Activated naive CD4-positive, alpha-beta T cell treated with anti-CD3 and anti-CD28 coated beads, Interleukin-2, amount 10 ng/mL, durations not matched to agents 7 days and 5 days (primary cell): Measurements from ENCODE around the gene RMP24.

ENCODE experiments used
- CTCF ChIA-PET: fragments of 350-600 bp; sonication (Branson Sonifier 250); formaldehyde crosslinking; loops from one replicate; lab custom pipeline; 2021; ENCODE audit warnings: antibody characterized with exemption; lab: Charles Lee
- DNase-seq: peaks from one replicate; pipeline ENCODE4 v3.0.0-alpha.2; 2020
- H3K27ac Mint-ChIP-seq: one replicate; pipeline ENCODE4 v1.8.0; 2021; ENCODE audit warnings: mild to moderate bottlenecking, moderate library complexity, mixed read lengths
- H3K27me3 Mint-ChIP-seq: one replicate; pipeline ENCODE4 v1.8.0; 2021; ENCODE audit warnings: mild to moderate bottlenecking, mixed read lengths
- H3K36me3 Mint-ChIP-seq: one replicate; pipeline ENCODE4 v1.8.0; 2021; ENCODE audit warnings: mixed read lengths
- H3K4me1 Mint-ChIP-seq: one replicate; pipeline ENCODE4 v1.8.0; 2021; ENCODE audit warnings: mixed read lengths
- H3K4me3 Mint-ChIP-seq: one replicate; pipeline ENCODE4 v1.8.0; 2021; ENCODE audit warnings: mild to moderate bottlenecking, moderate library complexity, mixed read lengths
- H3K9me3 Mint-ChIP-seq: one replicate; pipeline ENCODE4 v1.8.0; 2021; ENCODE audit warnings: mixed read lengths

RMP24 gene

DNA sequence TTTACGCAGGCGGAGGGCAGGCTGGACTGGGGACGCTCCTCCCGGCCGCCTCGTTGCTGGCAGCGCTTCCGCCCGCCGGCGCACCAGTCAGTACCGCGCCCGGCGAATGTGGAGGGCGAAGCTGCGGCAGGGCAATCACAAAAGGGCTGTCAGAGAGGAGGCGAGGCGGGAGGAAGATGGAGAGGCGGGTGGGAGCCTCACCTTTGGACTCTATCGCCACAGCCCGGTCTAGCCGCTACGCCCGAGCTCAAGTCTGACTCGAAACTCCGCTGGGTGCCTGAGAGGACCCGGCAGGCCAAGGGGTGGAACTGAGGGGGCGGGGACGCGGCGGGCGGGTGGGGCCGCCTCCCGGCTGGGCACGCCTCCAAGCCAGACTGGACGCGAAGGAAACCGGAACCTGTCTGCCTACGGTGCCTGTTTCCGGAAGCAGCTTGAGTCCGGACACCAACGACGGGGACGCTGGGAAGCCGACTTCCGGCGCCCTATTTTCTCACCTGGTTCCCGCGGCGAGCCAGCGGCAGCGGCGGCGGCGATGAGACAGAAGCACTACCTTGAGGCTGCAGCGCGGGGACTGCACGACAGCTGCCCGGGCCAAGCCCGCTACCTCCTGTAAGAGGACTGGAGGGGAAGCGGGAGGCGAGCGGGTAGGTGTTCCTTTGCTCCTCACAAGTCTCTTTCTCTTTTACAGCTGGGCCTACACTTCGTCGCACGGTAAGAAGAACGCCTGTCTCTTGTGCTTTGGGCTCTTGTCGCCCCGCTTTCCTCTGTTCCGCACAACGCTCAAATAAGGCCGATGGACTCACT is at the start of gene RMP24:
TSS of gene RMP24 (plus strand) at position 483 of the 804 bp plus-strand sequence.
- Mint-ChIP-seq H3K4me3 (peak within 1 kb of the TSS; percentile 97), H3K4me1 (peaks cover 63% of the 10 kb centered on the region)

DNA sequence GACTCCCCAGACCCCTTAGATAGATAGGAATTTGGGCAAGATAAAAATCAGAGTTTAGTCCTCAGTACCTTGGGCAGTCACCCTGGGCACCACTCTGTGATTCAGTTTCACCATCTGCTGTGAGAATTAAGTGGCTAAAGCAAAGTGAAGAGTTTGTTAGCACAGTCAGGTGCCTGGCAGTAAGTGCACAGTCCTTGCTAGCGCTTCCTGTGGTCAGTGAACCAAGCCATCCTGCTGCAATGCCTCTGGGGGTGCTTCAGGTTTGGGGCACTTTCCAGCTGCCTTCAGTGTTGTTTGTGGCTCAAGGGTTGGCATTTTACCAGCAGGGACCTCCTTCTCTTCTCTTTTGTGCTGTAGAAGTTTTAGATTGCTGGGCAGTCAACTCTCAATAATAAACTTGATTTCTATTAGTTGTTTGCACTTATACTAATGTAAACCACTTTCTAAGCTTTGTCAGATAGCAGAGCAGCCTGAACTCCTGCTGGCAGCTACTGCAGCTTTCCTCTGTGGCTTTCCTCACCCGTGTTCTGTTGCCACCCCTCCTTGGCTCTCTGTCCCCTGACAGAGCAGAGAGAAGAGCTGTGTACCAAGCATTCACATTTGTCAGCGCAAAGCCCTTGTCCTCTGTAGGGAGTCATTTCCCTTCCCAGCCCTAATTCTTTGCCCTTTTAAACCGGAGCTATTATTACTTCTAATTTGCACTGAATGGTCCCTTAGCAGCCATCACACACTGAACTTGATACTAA is 48.4 kb upstream of the RMP24 start:
- Mint-ChIP-seq H3K27me3 (peaks cover 21% of the 10 kb centered on the region), H3K27ac (no peak overlapping the region), H3K36me3 (no peaks in the 10 kb centered on the region), H3K9me3 (no peaks in the 10 kb centered on the region), H3K4me1 (no peaks in the 10 kb centered on the region), H3K4me3 (no peak overlapping the region)
- no peak for DNase-seq
- CTCF ChIA-PET, result no interaction called here

More for the DNA sequence above, at the start of gene RMP24:
- CTCF ChIA-PET, result no interaction called here
- no peaks in the 10 kb centered on the region for H3K27me3 Mint-ChIP-seq
- H3K36me3 Mint-ChIP-seq, result peaks cover 31% of the 10 kb centered on the region
- no peaks in the 10 kb centered on the region for H3K9me3 Mint-ChIP-seq
- peak; percentile 95 for DNase-seq
- H3K27ac Mint-ChIP-seq, result peak within 1 kb of the TSS; percentile 99

- Mint-ChIP-seq H3K4me1 (no peaks in the 10 kb centered on the region), H3K27me3 (peaks cover 21% of the 10 kb centered on the region), H3K4me3 (no peak overlapping the region), H3K9me3 (peaks cover 5% of the 10 kb centered on the region), H3K36me3 (no peaks in the 10 kb centered on the region), H3K27ac (no peak overlapping the region)
- no peak for DNase-seq
- CTCF ChIA-PET, result no interaction called here
Observed at GRCh38 chr18:35926884-35927283, 45.6 kb upstream of the RMP24 start.

DNA sequence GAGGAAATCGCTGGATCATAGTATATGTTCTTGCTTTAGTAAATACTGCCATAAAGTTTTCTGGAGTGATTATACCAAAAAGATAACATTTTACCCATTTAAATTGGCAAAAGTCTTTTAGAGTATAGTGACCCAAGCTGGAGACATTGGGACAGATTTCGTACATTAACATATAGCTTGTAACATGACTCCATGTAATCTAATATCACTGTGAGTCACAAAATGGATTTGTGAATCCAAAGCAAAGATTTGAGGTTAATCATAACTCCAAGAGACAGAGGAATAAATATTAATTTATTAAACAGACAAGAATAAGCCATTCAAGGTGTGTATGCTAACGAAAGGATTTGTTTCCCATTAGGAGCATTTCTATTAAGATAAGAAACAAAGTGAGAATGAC is 45.0 kb upstream of the RMP24 start:
- CTCF ChIA-PET, result no interaction called here

DNA sequence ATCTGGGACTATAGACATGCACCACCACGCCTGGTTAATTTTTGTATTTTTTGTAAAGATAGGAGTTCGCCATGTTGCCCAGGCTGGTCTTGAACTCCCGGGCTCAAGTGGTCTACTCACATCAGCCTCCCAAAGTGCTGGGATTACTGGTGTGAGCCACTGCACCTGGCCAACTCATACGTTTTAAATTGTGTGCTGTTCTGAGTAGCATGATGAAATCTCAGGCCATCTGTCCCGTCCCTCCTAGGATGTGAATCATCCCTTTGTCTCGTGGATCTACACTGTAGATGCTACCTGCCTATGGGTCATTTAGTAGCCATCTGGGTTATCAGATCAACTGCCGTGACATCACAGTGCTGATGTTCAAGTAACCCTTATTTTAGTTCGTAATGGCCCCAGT is 38.5 kb upstream of the RMP24 start:
- no peak for DNase-seq
- Mint-ChIP-seq H3K4me1 (no peaks in the 10 kb centered on the region), H3K9me3 (peaks cover 5% of the 10 kb centered on the region), H3K4me3 (no peak overlapping the region), H3K36me3 (no peaks in the 10 kb centered on the region), H3K27ac (no peak overlapping the region), H3K27me3 (peaks cover 9% of the 10 kb centered on the region)
- CTCF ChIA-PET, result no interaction called here

More for the DNA sequence above, 45.0 kb upstream of the RMP24 start:
- Mint-ChIP-seq H3K9me3 (peaks cover 5% of the 10 kb centered on the region), H3K27me3 (peaks cover 17% of the 10 kb centered on the region), H3K36me3 (no peaks in the 10 kb centered on the region), H3K4me1 (no peaks in the 10 kb centered on the region), H3K4me3 (no peak overlapping the region), H3K27ac (no peak overlapping the region)
- no peak for DNase-seq

DNA sequence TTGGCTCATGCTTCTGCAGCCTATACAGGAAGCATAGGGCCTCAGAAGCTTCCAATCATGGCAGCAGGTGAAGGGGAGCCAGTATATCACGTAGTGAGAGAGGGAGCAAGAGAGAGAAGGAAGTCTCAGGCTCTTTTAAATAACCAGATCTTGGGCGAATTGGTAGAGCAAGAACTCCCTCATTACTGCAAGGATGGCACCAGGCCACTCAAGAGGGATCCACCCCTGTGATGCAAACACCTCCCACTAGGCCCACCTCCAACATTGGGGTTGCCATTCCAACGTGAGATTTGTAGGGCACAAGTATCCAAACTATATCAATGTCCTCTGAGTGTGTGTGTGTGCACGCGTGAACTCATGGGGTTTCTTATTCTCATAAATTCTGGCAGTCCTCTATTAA is 37.6 kb upstream of the RMP24 start:
- Mint-ChIP-seq H3K4me1 (no peaks in the 10 kb centered on the region), H3K36me3 (no peaks in the 10 kb centered on the region), H3K27ac (no peak overlapping the region), H3K4me3 (no peak overlapping the region), H3K9me3 (peaks cover 5% of the 10 kb centered on the region), H3K27me3 (peaks cover 12% of the 10 kb centered on the region)
- DNase-seq, result no peak
- CTCF ChIA-PET, result interaction anchor here (3.1 kb wide), 1 partner anchor 15 kb away, joined by 6 read pairs; no protein-coding TSS in a partner anchor

DNA sequence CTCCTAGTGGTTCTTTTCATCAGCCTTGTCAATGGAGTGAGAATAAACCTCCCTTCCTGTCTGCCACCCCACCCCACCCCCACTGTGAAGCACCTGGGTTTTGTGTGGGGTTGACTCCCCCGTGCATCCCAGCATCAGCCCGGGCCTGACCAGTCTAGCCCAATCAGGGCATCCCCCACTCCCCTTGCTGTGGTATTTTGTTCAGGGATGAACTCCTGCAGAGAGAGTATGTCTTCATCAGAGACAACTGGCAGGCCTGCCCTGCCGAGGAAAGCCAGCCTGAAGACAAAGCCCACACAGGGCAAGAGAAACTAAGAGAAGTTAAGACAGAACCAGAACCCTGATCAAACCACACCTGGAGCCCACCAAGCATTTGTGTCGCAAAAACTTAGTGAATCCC is 36.7 kb upstream of the RMP24 start:
- no peaks in the 10 kb centered on the region for H3K36me3 Mint-ChIP-seq
- DNase-seq, result no peak
- H3K9me3 Mint-ChIP-seq, result no peaks in the 10 kb centered on the region
- CTCF ChIA-PET, result interaction anchor here (3.1 kb wide), 1 partner anchor 14 kb away, joined by 6 read pairs; no protein-coding TSS in a partner anchor
- H3K4me3 Mint-ChIP-seq, result no peak overlapping the region
- no peaks in the 10 kb centered on the region for H3K4me1 Mint-ChIP-seq
- no peak overlapping the region for H3K27ac Mint-ChIP-seq
- peaks cover 12% of the 10 kb centered on the region for H3K27me3 Mint-ChIP-seq

GRCh38 chr18:35936951-35937350 is 35.5 kb upstream of the RMP24 start:
- CTCF ChIA-PET, result interaction anchor here (0.7 to 3.1 kb wide), 2 partner anchors 13 to 181 kb away, joined by 3 to 6 read pairs; no protein-coding TSS in a partner anchor
- Mint-ChIP-seq H3K9me3 (no peaks in the 10 kb centered on the region), H3K27me3 (peaks cover 12% of the 10 kb centered on the region), H3K36me3 (no peaks in the 10 kb centered on the region), H3K4me3 (no peak overlapping the region), H3K27ac (no peak overlapping the region), H3K4me1 (no peaks in the 10 kb centered on the region)
- DNase-seq, result no peak

DNA sequence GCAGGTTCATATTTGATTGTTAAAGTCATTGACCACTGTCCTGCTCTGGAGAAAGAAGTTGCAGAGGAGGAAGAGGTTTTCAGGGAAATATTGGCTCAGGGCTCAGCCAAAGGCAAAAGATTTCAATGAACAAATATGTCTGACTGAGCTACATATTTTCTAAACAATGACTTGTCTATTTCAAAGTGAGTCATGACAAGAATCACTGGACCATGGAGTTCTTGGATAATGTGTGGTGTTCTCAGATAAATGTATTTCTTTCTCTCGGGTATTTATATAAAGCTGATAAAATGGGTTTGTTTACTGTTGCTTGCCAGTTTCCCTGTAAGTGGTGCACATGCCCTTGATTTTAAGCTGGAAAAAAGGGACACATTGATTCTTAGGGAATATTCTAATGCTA is 34.3 kb upstream of the RMP24 start:
- Mint-ChIP-seq H3K27me3 (peaks cover 12% of the 10 kb centered on the region), H3K4me3 (no peak overlapping the region), H3K9me3 (no peaks in the 10 kb centered on the region), H3K36me3 (no peaks in the 10 kb centered on the region), H3K4me1 (no peaks in the 10 kb centered on the region), H3K27ac (no peak overlapping the region)
- CTCF ChIA-PET, result interaction anchor here (0.5 to 1.5 kb wide), 4 partner anchors 10 to 1010 kb away, joined by 3 read pairs; no protein-coding TSS in a partner anchor
- DNase-seq, result no peak

DNA sequence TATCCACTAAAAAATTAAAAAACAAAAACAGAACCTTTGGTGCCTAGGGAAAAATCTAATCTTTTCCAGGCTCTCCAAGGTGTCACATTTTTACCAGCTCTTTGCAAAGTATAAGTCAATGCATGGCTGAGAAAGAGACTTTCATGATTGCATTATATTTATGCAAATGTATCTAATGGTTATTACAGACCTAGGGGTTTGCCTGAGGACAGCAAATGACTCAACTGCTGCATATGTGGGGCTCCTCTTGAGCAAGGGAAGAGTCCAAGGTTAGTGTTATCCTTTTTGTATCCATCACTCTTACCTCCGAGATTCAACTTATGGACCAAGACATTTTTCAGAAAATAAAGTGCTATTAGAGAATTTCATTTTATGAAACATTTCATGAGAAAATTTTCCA is 33.9 kb upstream of the RMP24 start:
- H3K4me1 Mint-ChIP-seq, result no peaks in the 10 kb centered on the region
- no peak overlapping the region for H3K27ac Mint-ChIP-seq
- H3K36me3 Mint-ChIP-seq, result no peaks in the 10 kb centered on the region
- H3K9me3 Mint-ChIP-seq, result no peaks in the 10 kb centered on the region
- peaks cover 12% of the 10 kb centered on the region for H3K27me3 Mint-ChIP-seq
- CTCF ChIA-PET, result interaction anchor here (0.5 to 1.5 kb wide), 4 partner anchors 9 to 1010 kb away, joined by 3 read pairs; no protein-coding TSS in a partner anchor
- no peak overlapping the region for H3K4me3 Mint-ChIP-seq
- no peak for DNase-seq

DNA sequence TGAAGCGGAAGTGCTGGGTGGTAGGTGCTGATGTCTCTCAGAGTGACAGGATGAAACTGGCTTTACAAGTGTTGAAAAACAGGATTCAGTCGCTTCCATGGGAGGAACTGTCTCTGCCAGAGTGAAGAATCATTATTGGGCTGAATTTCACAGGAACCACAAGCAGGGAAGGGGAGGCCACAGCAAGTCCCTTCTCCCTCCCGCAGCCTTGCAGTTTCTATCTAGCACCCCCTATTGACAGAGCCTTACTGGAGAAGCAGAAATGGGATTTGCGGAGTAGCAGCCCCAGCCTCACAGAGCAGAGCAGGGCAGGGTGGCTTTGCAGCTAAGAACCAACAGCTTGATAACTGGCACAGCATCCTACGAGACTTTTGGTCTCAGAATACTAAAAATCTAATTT is 33.3 kb upstream of the RMP24 start:
- no peaks in the 10 kb centered on the region for H3K9me3 Mint-ChIP-seq
- H3K36me3 Mint-ChIP-seq, result no peaks in the 10 kb centered on the region
- no peak overlapping the region for H3K4me3 Mint-ChIP-seq
- no peak overlapping the region for H3K27ac Mint-ChIP-seq
- no peak for DNase-seq
- no peaks in the 10 kb centered on the region for H3K4me1 Mint-ChIP-seq
- H3K27me3 Mint-ChIP-seq, result peaks cover 12% of the 10 kb centered on the region
- CTCF ChIA-PET, result interaction anchor here (0.9 to 1.5 kb wide), 2 partner anchors 9 to 21 kb away, joined by 3 read pairs; no protein-coding TSS in a partner anchor

DNA sequence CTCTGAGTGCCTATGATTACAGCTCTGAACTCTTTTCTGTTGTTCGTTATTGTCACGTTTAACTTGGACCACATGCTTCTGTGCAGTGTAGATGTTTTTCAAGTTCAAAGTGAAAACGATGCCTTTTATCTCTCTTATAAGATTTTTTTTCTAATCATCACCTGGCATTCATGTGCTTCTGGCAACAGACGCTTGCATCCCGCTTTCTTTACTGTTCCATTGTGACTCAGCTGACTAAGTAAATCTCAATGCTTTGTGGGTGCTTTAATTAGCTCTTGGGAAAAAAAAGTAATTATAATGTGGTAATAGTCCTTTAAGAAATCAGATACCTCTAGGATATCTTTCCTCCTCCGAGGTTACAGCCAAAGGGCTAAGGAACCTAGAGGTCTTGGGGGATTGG is 31.2 kb upstream of the RMP24 start:
- H3K9me3 Mint-ChIP-seq, result no peaks in the 10 kb centered on the region
- CTCF ChIA-PET, result interaction anchor here (0.6 kb wide), 1 partner anchor 77 kb away, joined by 3 read pairs; no protein-coding TSS in a partner anchor
- no peaks in the 10 kb centered on the region for H3K4me1 Mint-ChIP-seq
- DNase-seq, result no peak
- no peak overlapping the region for H3K4me3 Mint-ChIP-seq
- no peaks in the 10 kb centered on the region for H3K36me3 Mint-ChIP-seq
- H3K27me3 Mint-ChIP-seq, result peaks cover 8% of the 10 kb centered on the region
- H3K27ac Mint-ChIP-seq, result no peak overlapping the region

DNA sequence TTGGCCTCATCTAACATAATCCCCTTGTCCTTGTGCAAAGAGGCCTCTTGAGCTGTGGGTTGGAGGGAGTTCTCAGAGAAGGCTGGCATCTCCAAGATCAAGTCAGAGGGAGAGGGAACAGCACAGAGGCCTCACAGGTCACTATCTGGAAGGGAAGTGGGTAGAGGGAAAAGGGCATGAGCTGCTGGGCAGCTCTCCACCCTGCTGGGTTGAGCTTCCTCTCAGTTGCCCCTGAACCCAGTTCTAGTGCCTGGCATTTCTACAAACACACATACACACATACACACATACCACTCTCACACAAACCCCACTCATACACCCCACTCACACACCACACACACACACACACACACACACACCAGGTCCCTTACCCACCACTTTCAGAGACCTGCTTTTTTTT is 30.3 kb upstream of the RMP24 start:
- H3K4me3 Mint-ChIP-seq, result no peak overlapping the region

DNA sequence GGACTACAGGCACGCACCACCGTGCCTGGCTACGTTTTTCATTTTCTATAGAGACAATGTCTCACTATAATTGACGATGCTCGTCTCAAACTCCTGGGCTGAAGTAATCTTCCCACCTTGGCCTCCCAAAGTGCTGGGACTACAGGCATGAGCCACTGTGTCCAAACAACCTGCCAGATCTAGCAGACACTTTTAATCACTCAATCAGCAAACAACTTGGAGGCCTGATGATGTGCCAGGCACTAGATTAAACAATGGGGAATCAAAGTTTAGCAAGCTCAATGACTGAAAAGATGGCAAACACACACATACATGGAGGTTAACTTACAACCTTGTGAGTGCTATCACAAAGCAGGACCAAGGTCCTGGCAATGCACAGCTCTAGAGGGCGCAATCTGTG is 29.8 kb upstream of the RMP24 start:
- CTCF ChIA-PET, result no interaction called here
- Mint-ChIP-seq H3K4me1 (no peaks in the 10 kb centered on the region), H3K9me3 (no peaks in the 10 kb centered on the region), H3K4me3 (no peak overlapping the region), H3K27me3 (peaks cover 5% of the 10 kb centered on the region), H3K27ac (no peak overlapping the region), H3K36me3 (no peaks in the 10 kb centered on the region)
- DNase-seq, result no peak

More for the DNA sequence above, 30.3 kb upstream of the RMP24 start:
- no peaks in the 10 kb centered on the region for H3K9me3 Mint-ChIP-seq
- H3K27me3 Mint-ChIP-seq, result peaks cover 6% of the 10 kb centered on the region
- CTCF ChIA-PET, result no interaction called here
- H3K27ac Mint-ChIP-seq, result no peak overlapping the region
- DNase-seq, result no peak
- no peaks in the 10 kb centered on the region for H3K4me1 Mint-ChIP-seq
- H3K36me3 Mint-ChIP-seq, result no peaks in the 10 kb centered on the region
